ENCODE data around the gene LGR6.

GRCh38 chr1:202264726-202265125, 71.1 kb downstream of the LGR6 start:
- TF ChIP-seq CTCF (IDR thresholded peaks at IDR 0.05): no peak
- TF ChIP-seq POLR2A (IDR thresholded peaks at IDR 0.05): no peak
- TF ChIP-seq POLR2AphosphoS5 (IDR thresholded peaks at IDR 0.05): no peak

All from suprapubic skin (tissue), 4 donors.